ENCODE data around the gene TTC9.
A peak's percentile ranks its signal among the peaks of the same experiment; 100 is the strongest.
"Not testable (repeated sequence)": the region's sequence is repeated elsewhere in the genome, so short reads cannot be mapped to it uniquely, and the experiment has no call there.

The TTC9 gene

DNA sequence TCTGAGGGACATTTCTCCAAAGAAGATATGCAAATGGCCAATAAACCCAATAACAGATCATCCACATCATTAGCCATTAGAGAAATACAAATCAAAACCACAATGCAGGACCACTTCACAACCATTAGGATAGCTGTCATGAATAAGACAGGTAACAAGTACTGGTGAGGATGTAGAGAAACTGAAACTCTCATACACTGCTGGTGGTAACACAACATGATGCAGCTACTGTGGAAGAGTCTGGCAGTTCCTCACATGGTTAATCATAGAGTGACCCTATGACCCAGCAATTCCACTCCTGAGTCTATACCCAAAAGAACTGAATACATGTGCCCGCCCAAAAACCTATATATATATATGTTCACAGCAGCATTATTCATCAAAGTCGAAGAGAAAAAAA, 39.0 kb downstream of the TTC9 start:
- DNase-seq (ENCODE audit: low read depth): no peak

DNA sequence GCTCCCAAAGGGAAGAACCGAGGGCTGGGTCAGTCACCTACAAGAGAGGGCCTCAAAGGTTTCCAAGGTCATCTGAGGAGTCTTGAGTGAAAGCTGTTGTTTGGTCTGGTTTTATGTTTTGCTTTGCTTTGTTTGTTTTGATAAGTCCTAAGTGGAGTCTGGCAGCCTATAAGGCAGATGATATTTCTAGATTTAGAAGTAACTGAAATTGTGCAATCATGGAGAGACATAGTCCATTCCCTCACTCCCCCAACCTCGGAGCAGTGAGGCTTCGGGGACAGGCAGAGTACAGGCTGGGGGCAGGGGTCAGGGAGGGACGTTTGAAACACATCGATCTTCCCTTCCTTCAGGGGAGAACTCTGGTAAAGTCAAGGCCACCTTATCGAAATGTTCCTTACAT, 42.3 kb downstream of the TTC9 start:
- DNase-seq (ENCODE audit: low read depth): no peak

DNA sequence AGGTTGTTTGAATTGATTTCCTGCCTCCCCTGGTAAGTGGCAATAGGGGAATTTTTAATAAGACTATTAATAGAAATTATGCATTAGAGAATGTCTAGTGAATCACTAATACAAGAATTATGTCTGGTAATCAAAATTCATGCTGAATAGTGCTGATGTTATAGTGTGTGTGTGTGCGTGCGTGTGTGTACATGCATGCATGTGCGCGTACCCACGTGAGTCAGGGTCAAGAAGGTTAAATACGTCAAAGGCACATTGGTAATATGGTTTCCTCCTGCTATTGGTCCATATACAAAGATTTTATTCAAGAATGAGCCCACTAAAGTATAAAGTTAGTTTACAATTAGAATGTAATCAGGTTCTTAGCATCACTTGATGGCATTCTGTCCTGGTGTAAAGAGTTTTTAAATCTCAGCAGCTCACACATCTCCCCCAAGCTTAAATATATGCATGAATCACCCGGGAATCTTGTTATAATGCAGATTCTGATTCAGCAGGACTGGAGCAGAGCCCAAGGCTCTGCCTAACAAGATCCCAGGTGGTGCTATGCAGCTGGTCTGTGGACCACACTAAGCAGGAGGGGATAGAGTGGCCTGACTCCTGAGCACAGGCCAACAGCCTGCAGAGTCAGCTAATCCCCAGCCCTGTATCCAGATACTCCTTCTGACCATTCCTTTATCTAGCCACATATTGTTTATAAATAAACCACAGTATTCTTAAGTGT, 43.9 kb downstream of the TTC9 start:
- DNase-seq (ENCODE audit: low read depth): no peak

DNA sequence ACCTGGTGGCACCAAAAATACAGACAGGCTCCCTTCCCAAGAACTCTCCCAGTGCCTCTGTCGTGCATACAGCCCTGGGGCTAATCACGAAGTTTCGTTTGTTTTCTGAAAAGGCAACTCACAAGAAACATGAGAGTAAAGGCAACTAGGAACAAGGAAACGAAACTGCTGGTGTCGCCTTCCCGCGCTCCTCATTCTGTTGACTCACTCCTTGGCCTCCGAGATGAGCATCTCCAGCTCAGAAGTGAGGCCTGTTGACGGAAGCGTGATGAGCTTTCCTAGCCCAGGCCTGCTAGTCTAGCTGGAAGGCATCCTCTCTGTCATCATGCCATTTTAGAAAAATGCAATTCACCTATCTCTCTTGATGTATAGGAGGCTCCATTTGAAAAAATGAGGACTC, 50.5 kb downstream of the TTC9 start:
- DNase-seq (ENCODE audit: low read depth): no peak

DNA sequence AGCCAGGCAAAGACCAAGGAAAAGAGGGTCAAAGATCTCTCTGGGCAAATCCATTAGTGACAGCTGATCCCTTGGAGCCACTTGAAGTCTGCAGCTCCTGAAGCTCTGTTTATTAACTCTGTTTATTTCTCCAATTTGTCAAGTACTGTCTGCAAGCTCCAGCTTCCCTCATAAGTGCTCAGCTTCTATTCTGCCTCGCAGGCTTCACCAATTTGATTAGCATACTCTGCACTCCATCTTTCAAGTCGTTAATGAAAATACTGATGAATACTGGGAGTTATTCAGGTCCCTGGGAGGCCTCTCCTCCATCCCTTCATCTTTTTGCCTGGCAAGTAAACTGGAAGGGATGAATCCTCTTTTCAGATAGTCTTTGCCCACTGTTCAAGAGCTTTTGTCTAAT, 54.3 kb downstream of the TTC9 start:
- no peak for DNase-seq (ENCODE audit: low read depth)

DNA sequence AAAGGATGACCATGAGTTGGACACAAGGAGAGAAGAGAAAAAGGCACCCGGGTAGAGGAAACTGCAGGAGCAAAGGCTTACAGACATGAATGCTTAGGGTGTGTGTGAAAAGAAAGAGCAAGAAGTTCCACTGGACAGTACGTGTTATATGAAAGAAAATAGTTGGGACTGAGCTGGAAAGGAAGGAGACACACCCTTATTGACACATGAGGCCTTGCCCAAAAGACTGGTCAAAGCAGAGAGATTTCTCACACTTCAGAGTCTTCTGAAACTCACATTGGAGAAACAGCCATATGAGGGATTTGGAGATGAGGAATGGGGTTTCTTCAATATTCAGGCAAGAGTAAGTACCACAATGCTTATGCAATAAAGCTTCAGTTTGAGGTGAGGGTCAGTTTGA, 56.0 kb downstream of the TTC9 start:
- no peak for DNase-seq (ENCODE audit: low read depth)

DNA sequence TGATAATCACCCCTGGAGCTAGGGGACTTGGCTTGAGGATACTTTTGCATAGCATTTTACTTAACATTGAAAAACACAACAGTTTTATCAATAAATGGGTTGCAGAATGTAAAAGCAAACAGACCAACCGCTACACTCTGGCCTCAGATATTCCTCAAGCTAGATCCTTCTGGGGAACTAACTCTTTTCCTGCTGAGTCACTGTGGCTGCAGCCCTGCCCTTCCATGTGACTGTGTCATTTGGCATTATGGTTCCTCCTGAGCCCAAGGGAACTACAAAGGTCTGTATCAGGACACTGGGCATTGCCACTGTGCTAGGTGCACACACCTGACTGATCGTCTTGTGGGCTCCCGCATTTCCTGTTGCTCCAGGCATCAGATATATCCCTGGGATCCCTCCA, 56.6 kb downstream of the TTC9 start:
- no peak for DNase-seq (ENCODE audit: low read depth)

DNA sequence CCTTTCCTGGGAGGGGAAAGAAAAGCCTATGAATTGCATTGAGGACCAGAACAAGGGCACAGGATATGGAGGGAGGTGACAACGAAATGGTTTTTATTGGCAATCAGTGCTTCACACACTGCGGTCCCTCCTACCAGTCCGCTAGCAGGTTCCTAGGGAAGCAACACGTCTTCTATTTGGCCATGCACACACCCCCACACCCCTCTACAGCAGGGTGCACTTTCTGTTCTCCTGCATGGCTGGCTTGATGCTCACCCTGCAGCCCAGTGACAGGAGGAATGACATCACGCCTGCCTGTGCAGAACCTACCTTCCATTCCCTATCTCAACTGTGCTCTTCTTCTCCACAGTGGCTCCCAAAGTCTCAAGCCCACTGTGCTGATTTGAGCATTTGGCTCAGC, 57.9 kb downstream of the TTC9 start:
- DNase-seq (ENCODE audit: low read depth): no peak

DNA sequence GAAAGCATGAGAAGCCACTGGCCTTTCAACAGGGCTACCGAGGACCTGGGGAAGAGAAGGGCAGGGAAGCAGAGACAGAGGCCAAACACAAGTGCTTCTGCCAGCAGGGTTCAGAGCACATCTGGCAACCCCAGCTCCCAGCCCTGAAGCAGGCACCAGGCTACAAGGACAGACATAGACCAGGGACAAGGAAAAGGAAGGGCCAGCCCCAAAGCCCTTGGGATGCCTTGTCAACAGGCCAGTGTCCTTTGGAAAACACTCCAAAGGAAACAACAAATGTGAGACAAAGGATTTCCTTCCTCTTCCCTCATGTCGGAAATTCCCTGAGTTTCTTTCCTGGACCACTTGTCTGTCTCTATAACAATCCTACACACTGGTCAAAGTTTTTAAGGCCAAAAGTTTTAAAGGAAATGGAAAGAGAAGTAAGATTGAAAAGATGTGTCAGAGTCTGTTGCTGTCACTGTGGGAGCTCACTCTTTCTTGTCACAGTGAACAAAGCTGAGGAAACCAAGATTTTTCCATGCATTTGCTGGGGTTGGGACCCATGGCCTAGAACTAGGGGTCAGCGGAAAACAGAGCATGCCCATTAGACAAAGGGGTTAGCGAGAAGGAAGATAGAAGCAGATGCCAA, 59.4 kb downstream of the TTC9 start:
- DNase-seq (ENCODE audit: low read depth): no peak

DNA sequence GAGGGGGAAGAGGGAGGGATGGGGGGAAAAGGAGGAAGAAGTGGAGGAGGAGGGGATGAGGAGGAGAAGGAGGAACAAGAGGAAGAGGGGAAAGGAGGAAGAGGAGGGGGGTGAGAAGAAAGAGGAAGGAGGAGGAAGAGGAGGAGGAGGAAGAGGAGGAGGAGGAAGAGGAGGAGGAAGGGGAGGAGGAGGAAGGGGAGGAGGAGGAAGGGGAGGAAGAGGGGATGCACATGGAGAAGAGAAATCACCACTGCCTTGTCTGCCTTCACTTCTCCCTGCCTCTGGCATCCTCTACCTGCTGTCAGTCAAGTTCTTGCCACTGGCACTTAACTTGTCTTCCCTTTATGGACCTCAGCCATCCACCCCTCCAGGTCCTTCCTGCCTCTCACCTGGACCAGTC, 59.9 kb downstream of the TTC9 start:
- DNase-seq (ENCODE audit: low read depth): no peak

DNA sequence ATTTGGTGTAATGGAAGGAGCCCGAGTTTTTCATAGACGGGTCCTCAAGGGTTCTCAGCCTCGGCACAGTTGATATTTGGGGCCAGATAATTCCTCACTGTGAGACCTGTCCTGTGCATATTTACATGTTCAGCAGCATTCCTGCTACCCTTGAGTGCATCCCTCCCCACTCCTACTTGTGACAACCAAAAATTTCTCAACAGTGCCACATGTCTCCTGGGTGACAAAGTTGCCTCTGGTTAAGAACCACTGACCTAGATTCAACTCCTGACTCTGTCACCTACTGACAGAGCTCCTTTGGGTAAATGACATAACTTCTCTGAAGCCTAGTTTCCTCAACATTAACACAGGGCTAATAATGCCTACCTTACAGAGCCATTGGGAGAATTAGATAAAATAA, 60.4 kb downstream of the TTC9 start:
- DNase-seq (ENCODE audit: low read depth): no peak

DNA sequence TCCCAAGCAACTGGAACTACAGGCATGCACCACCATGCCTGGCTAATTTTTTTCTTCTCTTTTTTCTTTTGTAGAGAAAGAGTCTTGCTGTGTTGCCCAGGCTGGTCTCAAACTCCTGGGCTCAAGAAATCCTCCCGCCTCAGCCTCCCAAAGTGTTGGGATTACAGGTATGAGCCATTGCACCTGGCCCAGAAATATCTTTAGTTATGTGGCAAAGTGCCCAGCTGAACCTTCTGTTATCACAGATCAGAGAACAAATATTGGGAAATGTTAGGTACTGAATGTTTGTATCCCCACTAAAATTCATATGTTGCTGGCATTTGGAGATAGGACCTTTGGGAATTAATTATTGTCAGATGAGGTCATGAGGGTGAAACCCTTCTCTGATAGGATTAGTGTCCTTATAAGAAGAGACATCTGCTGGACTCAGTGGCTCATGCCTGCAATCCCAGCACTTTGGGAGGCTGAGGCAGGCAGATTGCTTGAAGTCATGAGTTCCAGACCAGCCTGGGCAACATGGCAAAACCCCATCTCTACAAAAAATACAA, 62.0 kb downstream of the TTC9 start:
- DNase-seq (ENCODE audit: low read depth): not testable (repeated sequence)

DNA sequence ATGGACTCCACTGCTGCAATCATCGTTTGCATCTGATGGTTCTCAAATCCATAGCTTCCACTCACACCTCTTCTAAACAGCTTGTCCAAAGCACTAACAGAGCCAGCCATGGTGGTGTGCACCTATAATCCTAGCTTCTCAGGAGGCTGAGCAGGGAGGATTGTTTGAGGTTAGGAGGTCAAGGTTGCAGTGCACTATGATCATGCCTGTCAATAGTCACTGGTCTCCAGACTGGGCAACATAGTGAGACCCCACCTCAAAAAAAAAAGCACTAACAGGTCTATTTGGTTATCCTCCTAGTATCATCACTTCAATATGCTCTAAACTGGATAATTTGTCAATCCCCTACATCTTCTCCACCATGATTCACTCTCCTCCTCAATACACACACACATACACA, 63.2 kb downstream of the TTC9 start:
- no peak for DNase-seq (ENCODE audit: low read depth)

DNA sequence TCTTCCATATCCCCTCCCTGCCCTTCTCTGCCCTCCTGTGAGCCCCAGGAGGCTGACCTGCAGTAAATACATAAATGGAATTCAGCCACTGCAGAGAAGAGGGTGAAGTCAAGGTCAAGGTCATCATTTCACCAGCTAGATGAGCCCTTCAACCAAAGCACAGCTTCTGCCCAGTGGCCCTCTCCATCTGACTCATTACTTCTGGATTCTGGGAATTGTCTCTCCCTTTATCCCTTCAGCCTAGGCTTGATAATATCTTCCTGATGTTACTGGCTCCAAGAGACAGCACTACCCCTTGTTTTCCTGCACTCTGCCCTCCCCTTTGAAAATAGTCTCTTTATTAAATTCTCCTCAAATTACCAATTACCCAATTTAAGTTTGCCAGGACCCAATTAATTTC, 64.5 kb downstream of the TTC9 start:
- no peak for DNase-seq (ENCODE audit: low read depth)

DNA sequence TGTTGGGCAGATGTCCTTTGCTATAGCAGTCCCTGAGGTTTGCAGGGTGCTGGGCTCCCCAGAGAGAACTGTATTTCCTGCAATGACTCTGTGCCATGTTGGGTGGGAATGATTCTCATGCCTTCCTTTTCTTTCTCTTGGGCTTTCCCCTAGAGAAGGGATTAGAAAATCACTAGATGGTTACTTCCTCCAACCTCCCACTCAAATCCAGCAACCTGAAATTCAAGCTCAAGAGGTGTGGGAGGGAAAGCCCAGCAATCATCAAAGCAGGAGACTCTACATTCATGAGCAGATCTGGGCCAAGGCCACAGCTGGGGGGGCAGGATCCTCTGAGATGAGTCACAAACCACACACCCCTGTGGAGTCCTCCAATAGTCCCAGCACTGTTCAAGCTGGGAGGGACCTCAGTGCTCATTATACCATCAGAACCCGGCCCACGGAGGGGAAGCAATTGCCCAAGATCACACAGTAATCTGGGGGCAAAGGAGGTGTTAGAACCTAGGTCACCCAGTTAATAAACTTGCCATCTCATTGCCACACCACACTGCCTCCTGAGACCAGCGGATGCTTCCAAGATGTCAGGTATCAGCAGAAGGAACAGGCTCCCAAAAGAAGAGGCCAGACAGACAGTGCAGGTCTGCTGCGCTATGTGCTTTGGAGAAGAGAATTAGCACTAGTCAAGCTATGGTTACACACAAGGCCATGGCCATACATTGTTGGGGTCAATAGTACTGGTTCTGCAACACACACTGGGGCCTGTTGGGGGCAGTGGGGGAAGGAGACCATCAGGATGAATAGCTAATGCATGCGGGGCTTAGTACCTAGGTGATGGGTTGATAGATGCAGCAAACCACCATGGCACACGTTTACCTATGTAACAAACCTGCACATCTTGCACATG, 65.7 kb downstream of the TTC9 start:
- no peak for DNase-seq (ENCODE audit: low read depth)

DNA sequence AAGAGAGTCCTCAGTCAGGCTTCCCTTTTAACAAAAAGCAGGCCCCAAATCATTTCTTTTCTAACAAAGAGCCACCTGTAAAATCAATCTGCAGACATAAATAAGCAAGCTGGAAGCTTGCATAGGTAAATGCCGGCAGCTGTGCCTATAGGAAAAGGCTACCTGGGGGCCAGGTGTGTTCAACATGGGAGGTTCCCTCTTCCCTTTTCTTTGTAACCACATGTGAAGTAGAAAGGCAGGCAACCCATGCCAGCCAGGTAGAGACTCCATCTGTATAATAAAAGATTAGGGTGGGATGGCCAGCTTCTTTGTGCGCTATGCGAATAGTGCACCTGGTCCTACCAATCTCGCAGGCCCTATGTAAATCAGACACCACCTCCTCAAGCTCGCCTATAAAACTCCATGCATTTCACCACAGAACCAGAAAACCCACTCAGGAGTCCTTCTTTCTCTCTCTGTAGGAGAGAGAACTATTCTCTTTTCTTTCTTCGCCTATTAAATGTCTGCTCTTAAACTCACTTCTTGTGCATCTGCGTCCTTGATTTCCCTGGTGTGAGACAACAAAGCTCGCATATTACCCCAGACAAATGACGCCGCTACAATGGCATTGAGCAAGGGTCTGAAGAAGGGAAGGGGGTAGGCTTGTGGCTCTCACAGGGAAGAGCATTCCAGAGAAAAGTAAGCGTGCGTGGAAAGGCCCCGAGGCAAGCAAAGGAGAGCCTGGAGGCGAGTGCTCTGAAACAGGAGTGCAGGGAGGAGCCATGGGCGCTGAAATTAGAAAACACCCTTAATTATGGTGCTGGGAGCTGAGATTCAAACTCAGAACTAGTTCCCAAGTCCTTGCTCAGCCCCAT, 67.2 kb downstream of the TTC9 start:
- DNase-seq (ENCODE audit: low read depth): no peak

DNA sequence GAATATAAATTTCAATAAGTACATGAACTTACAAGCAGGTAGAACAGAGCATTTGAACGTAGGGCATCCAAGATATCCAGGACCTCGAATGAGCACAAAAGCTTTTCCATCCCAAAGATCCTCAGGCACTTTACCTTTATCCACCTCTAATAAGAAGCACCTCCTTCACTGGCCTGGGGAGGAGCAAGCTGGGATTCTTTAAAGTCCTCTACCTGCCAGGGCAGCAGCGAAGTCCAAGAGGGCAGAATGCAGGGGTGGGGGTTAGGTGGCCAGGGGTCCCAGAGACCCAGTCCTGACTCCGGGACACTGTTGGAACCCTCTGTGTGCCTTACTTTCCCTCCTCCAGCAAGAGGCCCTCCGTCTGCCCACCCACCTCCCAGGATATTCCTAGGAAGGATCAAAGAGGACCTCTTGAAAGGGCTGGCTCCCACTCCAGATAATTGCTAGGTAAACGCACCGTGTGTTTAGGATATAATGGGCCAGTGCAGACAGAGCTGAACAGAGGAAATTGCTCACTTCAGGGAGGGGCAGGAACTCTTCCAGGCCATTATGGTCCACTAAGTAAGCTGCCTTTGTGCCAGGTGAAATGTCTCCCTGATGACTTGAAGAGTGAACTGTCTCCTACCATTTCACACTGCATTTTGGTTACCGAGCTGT, 68.1 kb downstream of the TTC9 start:
- no peak for DNase-seq (ENCODE audit: low read depth)

DNA sequence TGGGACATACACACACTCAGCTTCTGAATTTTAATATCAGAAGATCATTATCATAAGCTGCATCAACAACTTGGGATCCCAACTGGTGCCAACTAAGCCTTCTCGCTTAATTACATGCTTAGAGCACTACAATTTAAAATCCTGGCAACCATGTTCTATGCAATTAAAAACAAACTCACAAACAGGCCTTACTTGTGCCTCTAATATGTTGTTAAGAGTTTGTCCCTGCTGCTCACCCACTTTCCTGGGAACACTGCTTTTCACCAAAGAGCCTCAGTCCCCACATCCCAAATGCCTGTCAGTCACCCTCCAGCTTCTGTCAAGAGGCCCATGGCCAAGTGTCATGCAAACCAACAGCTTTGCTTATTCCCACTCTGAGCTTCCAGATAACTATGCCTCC, 69.7 kb downstream of the TTC9 start:
- no peak for DNase-seq (ENCODE audit: low read depth)

DNA sequence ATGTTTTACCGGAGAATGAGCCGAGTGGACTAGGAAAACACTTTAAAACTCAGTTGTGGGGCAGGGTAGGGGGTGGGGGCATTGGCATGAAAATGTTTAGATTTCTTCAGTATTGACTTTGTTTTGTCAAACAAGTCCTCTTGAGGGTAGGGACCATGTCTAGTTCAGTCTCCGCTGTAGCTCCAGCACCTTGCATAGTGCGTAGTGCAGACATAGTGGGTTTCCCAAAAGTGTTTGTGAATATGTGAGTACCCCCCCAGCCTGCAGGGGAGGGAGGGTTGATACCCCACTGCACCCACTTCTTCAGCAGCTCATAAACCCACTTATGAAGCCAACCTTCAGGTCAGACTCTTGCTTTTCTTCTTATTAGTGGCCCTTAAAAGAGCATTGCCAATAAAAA, 71.4 kb downstream of the TTC9 start:
- no peak for DNase-seq (ENCODE audit: low read depth)

DNA sequence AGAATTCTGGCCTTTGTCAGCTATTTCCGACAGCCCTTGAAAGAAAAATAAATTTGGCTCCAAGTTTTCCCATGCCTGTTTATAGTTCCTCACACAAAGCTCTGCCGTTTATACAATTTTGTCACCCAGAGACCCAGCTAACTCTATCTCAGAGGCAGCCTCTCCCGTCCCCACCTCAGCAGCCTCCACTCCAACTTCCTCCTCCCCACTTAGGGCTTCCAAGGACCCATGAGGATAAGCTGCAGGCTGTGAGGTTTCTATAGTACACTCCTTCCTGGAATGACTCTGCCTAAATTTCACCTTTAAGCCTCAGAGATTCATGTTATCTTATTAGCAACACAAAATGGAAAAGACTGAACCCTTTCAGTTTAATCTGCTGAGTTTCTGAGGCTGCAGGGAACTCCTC, 71.8 kb downstream of the TTC9 start:
- no peak for DNase-seq (ENCODE audit: low read depth)

DNA sequence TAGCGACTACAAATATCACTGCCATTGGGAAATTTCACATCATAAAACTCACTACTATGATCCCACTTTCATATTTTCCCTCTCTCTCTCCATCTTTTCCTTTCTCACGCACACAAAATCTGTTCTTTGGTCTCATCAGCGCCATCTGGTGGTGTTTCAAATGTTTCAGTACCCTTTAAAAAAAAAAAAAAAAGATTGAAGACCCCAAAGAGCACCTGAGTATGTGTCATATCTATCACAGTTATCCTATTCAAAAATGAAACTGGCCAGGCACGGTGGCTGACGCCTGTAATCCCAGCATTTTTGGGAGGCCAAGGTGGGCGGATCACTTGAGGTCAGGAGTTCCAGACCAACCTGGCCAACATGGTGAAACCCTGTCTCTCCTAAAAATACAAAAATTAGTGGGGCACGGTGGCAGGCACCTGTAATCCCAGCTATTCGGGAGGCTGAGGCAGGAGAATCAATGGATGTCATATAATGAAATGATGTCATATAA, 72.4 kb downstream of the TTC9 start:
- DNase-seq (ENCODE audit: low read depth): peak; percentile 32

Measured in fibroblast of gingiva (primary cell).